H9 (cell line): ENCODE measurements around the gene PLSCR4. TPM values are rescaled to one million over a fixed set of nuclear protein-coding genes. Genes with fewer than 3 reads are reported as not detected.

Source experiments
- DNase-seq: peaks from one replicate; pipeline ENCODE4 v3.0.0-alpha.2; 2017
- H2AFZ ChIP-seq: one replicate; pipeline ENCODE4 v1.6.1; 2013; ENCODE audit warnings: mild to moderate bottlenecking, low read length, control low read depth, moderate library complexity
- H2AK5ac ChIP-seq: 2 replicates; pipeline ENCODE4 v1.6.1; 2013; ENCODE audit warnings: low read length, control low read depth, mixed read lengths; ENCODE audit not compliant: insufficient read length
- H2BK120ac ChIP-seq: one replicate; pipeline ENCODE4 v1.6.1; 2013; ENCODE audit warnings: low read depth, mild to moderate bottlenecking, low read length, control low read depth, inconsistent platforms; ENCODE audit not compliant: poor library complexity, severe bottlenecking
- H2BK12ac ChIP-seq: 2 replicates; pipeline ENCODE4 v1.6.1; 2013; ENCODE audit warnings: low read length, control low read depth, mixed read lengths, low read depth; ENCODE audit not compliant: insufficient read length
- H2BK15ac ChIP-seq: 2 replicates; pipeline ENCODE4 v1.6.1; 2013; ENCODE audit warnings: low read depth, low read length, control low read depth
- H2BK20ac ChIP-seq: one replicate; pipeline ENCODE4 v1.6.1; 2013; ENCODE audit warnings: low read depth, mild to moderate bottlenecking, low read length, control low read depth, inconsistent platforms; ENCODE audit not compliant: poor library complexity, severe bottlenecking
- H2BK5ac ChIP-seq: 2 replicates; pipeline ENCODE4 v1.6.1; 2013; ENCODE audit warnings: low read length, control low read depth, mixed read lengths; ENCODE audit not compliant: insufficient read length
- H3K14ac ChIP-seq: 2 replicates; pipeline ENCODE4 v1.6.1; 2013; ENCODE audit warnings: low read length, control low read depth; ENCODE audit not compliant: insufficient read depth
- H3K18ac ChIP-seq: 2 replicates; pipeline ENCODE4 v1.6.1; 2013; ENCODE audit warnings: low read depth, mild to moderate bottlenecking, mixed read lengths, low read length, control low read depth; ENCODE audit not compliant: insufficient read length
- H3K23ac ChIP-seq: 2 replicates; pipeline ENCODE4 v1.6.1; 2013; ENCODE audit warnings: low read length, control low read depth, mixed read lengths, low read depth; ENCODE audit not compliant: insufficient read length
- H3K23me2 ChIP-seq: 2 replicates; pipeline ENCODE4 v1.6.1; 2013; ENCODE audit warnings: low read depth, mild to moderate bottlenecking, mixed read lengths, low read length, control low read depth; ENCODE audit not compliant: insufficient read length, poor library complexity, severe bottlenecking
- H3K27ac ChIP-seq: 2 replicates; pipeline ENCODE4 v1.5.1; 2013; ENCODE audit warnings: low read length, control low read depth, mixed read lengths, low read depth; ENCODE audit not compliant: insufficient read length
- H3K27me3 ChIP-seq: 2 replicates; pipeline ENCODE4 v1.6.1; 2013; ENCODE audit warnings: low read length, control low read depth, inconsistent platforms; ENCODE audit not compliant: insufficient read depth
- H3K4ac ChIP-seq: 2 replicates; pipeline ENCODE4 v1.6.1; 2013; ENCODE audit warnings: low read depth, mild to moderate bottlenecking, control low read depth, inconsistent platforms, low read length, moderate library complexity
- H3K4me1 ChIP-seq: 2 replicates; pipeline ENCODE4 v1.6.1; 2013; ENCODE audit warnings: low read length, control low read depth, inconsistent platforms; ENCODE audit not compliant: insufficient read depth
- H3K4me2 ChIP-seq: 2 replicates; pipeline ENCODE4 v1.6.1; 2013; ENCODE audit warnings: low read length, control low read depth, mixed read lengths; ENCODE audit not compliant: insufficient read length, insufficient read depth
- H3K56ac ChIP-seq: 2 replicates; pipeline ENCODE4 v1.6.1; 2013; ENCODE audit warnings: low read depth, mild to moderate bottlenecking, mixed read lengths, low read length, control low read depth; ENCODE audit not compliant: insufficient read length
- H3K79me1 ChIP-seq: 2 replicates; pipeline ENCODE4 v1.6.1; 2013; ENCODE audit warnings: low read depth, mild to moderate bottlenecking, moderate library complexity, low read length, control low read depth, inconsistent platforms; ENCODE audit not compliant: insufficient read depth, poor library complexity, severe bottlenecking
- H3K79me2 ChIP-seq: 2 replicates; pipeline ENCODE4 v1.6.1; 2013; ENCODE audit warnings: low read length, control low read depth, inconsistent platforms; ENCODE audit not compliant: insufficient read depth
- H3K9ac ChIP-seq: 2 replicates; pipeline ENCODE4 v1.6.1; 2013; ENCODE audit warnings: low read length, control low read depth, mixed read lengths; ENCODE audit not compliant: insufficient read length; ENCODE audit errors: extremely low read depth
- H3K9me3 ChIP-seq: one replicate; pipeline ENCODE4 v1.6.1; 2013; ENCODE audit warnings: low read depth, low read length, inconsistent platforms; ENCODE audit not compliant: control insufficient read depth
- H3T11ph ChIP-seq: one replicate; pipeline ENCODE4 v1.6.1; 2013; ENCODE audit warnings: mild to moderate bottlenecking, low read length, control low read depth, inconsistent platforms
- H4K20me1 ChIP-seq: one replicate; pipeline ENCODE4 v1.6.1; 2013; ENCODE audit not compliant: control insufficient read depth, insufficient read length, insufficient read depth
- H4K5ac ChIP-seq: 2 replicates; pipeline ENCODE4 v1.6.1; 2013; ENCODE audit warnings: low read depth, mild to moderate bottlenecking, mixed read lengths, low read length, control low read depth; ENCODE audit not compliant: insufficient read length
- H4K8ac ChIP-seq: replicated peaks from 2 replicates; pipeline ENCODE4 v1.6.1; 2013; ENCODE audit warnings: low read length, control low read depth, mixed read lengths, low read depth; ENCODE audit not compliant: insufficient read length
- H4K91ac ChIP-seq: 2 replicates; pipeline ENCODE4 v1.6.1; 2013; ENCODE audit warnings: low read depth, mild to moderate bottlenecking, moderate library complexity, mixed read lengths, low read length, control low read depth; ENCODE audit not compliant: insufficient read length
- H3K27ac Mint-ChIP-seq, 3 experiments: 2 replicates in 2 of 3; 3 replicates in 1 of 3; pipeline ENCODE4 v1.8.0; 2020 to 2021; ENCODE audit warnings: mixed read lengths in 3 of 3, mild to moderate bottlenecking in 1 of 3, moderate library complexity in 1 of 3
- H3K27me3 Mint-ChIP-seq: 2 replicates; pipeline ENCODE4 v1.8.0; 2021; ENCODE audit warnings: low read depth, mild to moderate bottlenecking, moderate library complexity, mixed read lengths
- H3K36me3 Mint-ChIP-seq, 3 experiments: 2 replicates in 2 of 3; 3 replicates in 1 of 3; pipeline ENCODE4 v1.8.0; 2020 to 2021; ENCODE audit warnings: low read depth in 3 of 3, mixed read lengths in 3 of 3; ENCODE audit not compliant: insufficient read depth in 1 of 3
- H3K4me1 Mint-ChIP-seq, 2 experiments: 2 replicates each; pipeline ENCODE4 v1.8.0; 2020; ENCODE audit warnings: mixed read lengths in 2 of 2
- H3K4me3 Mint-ChIP-seq, 2 experiments: 2 replicates in 1 of 2; 3 replicates in 1 of 2; pipeline ENCODE4 v1.8.0; 2020 to 2021; ENCODE audit warnings: mild to moderate bottlenecking in 2 of 2, mixed read lengths in 2 of 2, moderate library complexity in 1 of 2
- H3K9me3 Mint-ChIP-seq, 2 experiments: 2 replicates in 1 of 2; 3 replicates in 1 of 2; pipeline ENCODE4 v1.8.0; 2020; ENCODE audit warnings: mild to moderate bottlenecking in 2 of 2, mixed read lengths in 2 of 2, moderate library complexity in 1 of 2
- WGBS: extraction: QIAGEN DNeasy Blood & Tissue Kit; methylation state at CpG from one replicate; pipeline ENCODE4 v1.1.7; 2013; ENCODE audit warnings: missing lambda C conversion rate, low lambda C conversion rate, mixed read lengths; ENCODE audit not compliant: insufficient read length; ENCODE audit errors: extremely low coverage; 5-methylcytosine and 5-hydroxymethylcytosine counted together
- total RNA-seq: library from RNA; stranded (reverse); gene quantifications from 2 replicates; pipeline ENCODE4 v1.2.1, GENCODE V29; 2021
- TF ChIP-seq, protein P1 (sequence below): fragments of 200-600 bp; sonication (generic); conservative IDR thresholded peaks from 3 replicates; pipeline ENCODE4 v1.8.0; 2021; ENCODE audit warnings: antibody characterized with exemption, mild to moderate bottlenecking

PLSCR4 gene
- total RNA-seq, 1 experiment from 2014 or later: 1.2 TPM

DNA sequence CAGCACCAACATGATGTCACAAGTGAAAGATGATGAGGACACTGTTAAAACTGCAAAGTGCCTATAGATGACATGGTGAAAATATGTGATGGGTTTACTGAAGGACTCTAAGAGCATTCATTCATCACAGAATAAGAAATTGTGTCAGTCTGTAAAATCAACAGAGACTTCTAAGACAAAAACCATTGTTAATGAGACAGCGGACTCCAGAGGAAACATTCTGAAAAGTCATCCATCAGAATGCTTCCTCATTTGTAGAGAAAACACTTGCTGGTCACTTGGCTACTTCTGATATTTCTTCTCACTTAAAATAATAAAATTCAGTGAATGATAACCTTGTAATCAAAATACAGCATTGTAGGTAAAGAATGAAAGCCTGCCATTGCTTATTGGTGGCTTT is 7.3 kb downstream of the PLSCR4 start:
- H3K79me2 ChIP-seq: no peaks in the 10 kb centered on the region
- Mint-ChIP-seq H3K27me3 (no peaks in the 10 kb centered on the region), H3K27ac (no peak overlapping the region), H3K9me3 (peaks cover 0 to 7% of the 10 kb centered on the region in 2 experiments; a peak in 3 of 5 replicates), H3K4me3 (no peak overlapping the region), H3K36me3 (peaks cover 0 to 4% (median 3%) of the 10 kb centered on the region in 3 experiments; a peak in 3 of 7 replicates), H3K4me1 (no peaks in the 10 kb centered on the region)
- no peak overlapping the region for H2BK20ac ChIP-seq
- no peak overlapping the region for H2BK12ac ChIP-seq
- no peaks in the 10 kb centered on the region for H3K23me2 ChIP-seq
- no peak overlapping the region for H3K14ac ChIP-seq
- TF ChIP-seq, protein P1, sequence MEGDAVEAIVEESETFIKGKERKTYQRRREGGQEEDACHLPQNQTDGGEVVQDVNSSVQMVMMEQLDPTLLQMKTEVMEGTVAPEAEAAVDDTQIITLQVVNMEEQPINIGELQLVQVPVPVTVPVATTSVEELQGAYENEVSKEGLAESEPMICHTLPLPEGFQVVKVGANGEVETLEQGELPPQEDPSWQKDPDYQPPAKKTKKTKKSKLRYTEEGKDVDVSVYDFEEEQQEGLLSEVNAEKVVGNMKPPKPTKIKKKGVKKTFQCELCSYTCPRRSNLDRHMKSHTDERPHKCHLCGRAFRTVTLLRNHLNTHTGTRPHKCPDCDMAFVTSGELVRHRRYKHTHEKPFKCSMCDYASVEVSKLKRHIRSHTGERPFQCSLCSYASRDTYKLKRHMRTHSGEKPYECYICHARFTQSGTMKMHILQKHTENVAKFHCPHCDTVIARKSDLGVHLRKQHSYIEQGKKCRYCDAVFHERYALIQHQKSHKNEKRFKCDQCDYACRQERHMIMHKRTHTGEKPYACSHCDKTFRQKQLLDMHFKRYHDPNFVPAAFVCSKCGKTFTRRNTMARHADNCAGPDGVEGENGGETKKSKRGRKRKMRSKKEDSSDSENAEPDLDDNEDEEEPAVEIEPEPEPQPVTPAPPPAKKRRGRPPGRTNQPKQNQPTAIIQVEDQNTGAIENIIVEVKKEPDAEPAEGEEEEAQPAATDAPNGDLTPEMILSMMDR: no peak
- no peaks in the 10 kb centered on the region for H3K27me3 ChIP-seq
- H3K4ac ChIP-seq: no peak overlapping the region
- H3K4me1 ChIP-seq: no peaks in the 10 kb centered on the region
- H4K5ac ChIP-seq: no peak overlapping the region
- H2BK5ac ChIP-seq: no peak overlapping the region
- no peak for DNase-seq
- H3K4me2 ChIP-seq: no peak overlapping the region
- no peak overlapping the region for H3K56ac ChIP-seq
- no peaks in the 10 kb centered on the region for H3K79me1 ChIP-seq
- H3T11ph ChIP-seq: no peak overlapping the region
- H4K20me1 ChIP-seq: no peaks in the 10 kb centered on the region
- H3K18ac ChIP-seq: no peak overlapping the region
- WGBS: no CpG with 5 or more reads among the region's 1 CpG
- no peak overlapping the region for H3K23ac ChIP-seq
- H2AFZ ChIP-seq: no peak overlapping the region
- no peak overlapping the region for H2BK120ac ChIP-seq
- H3K9me3 ChIP-seq: no peaks in the 10 kb centered on the region
- H3K27ac ChIP-seq: no peak overlapping the region
- no peak overlapping the region for H2AK5ac ChIP-seq
- H4K91ac ChIP-seq: no peak overlapping the region
- H3K9ac ChIP-seq: no peak overlapping the region
- no peak overlapping the region for H4K8ac ChIP-seq
- H2BK15ac ChIP-seq: no peak overlapping the region
